GM06990 (cell line): ENCODE measurements around the gene SRXN1.
"Not testable (repeated sequence)": the region's sequence is repeated elsewhere in the genome, so short reads cannot be mapped to it uniquely, and the experiment has no call there.

Source experiments
- DNase-seq: peaks from one replicate; pipeline ENCODE4 v3.0.0-alpha.2; 2011; ENCODE audit not compliant: insufficient read length; ENCODE audit errors: extremely low read depth
- H3K27me3 ChIP-seq: replicated peaks from 2 replicates; pipeline ENCODE4 v1.6.0; 2011; ENCODE audit warnings: low read length; ENCODE audit not compliant: control insufficient read depth, insufficient read depth
- H3K36me3 ChIP-seq: 2 replicates; pipeline ENCODE4 v1.5.1; 2011; ENCODE audit warnings: low read length; ENCODE audit not compliant: control insufficient read depth, insufficient read depth
- H3K4me3 ChIP-seq: replicated peaks from 2 replicates; pipeline ENCODE4 v1.5.1; 2011; ENCODE audit warnings: low read depth, mild to moderate bottlenecking, control low read depth, low read length
- TF ChIP-seq, protein P1 (sequence below): IDR thresholded peaks from 2 replicates; pipeline ENCODE4 v1.5.1; 2011; ENCODE audit warnings: low read length, control low read depth, mild to moderate bottlenecking, inconsistent platforms; ENCODE audit not compliant: insufficient read depth, poor library complexity, severe bottlenecking

SRXN1 gene

DNA sequence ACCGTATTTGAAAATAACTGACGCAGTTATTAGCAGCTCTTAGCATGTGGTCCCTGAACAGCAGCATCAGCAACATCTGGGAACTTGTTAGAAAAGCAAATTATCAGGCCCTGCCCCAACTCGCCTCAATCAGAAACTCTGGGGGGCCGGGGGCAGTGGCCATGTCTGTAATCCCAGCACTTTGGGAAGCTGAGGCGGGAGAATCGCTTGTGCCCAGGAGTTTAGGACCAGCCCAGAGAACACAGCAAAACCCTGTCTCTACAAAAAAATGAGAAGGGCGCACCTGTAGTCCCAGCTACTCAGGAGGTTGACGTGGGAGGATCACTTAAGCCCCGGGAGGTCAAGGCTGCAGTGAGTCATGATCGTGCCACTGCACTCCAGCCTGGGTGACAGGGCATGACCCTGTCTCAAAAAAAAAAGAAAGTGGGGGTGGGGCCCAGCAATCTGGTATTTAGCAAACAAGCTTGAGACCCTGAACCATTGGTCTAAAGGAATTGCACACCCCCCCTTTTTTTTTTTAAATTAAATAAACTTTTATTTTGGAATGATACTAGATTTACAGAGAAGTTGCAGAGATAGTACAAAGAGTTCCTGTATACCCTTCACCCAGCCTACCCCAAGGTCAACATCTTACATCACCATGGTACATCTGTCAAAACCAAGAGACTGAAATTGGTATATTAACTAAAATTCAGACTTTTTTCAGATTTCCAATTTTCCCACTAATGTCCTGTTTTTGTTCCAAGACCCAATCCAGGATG lies 6.7 kb downstream of the SRXN1 start:
- no peak for DNase-seq
- peaks cover 13% of the 10 kb centered on the region for H3K36me3 ChIP-seq
- H3K27me3 ChIP-seq, result no peaks in the 10 kb centered on the region
- no peak overlapping the region for H3K4me3 ChIP-seq
- TF ChIP-seq, protein P1, sequence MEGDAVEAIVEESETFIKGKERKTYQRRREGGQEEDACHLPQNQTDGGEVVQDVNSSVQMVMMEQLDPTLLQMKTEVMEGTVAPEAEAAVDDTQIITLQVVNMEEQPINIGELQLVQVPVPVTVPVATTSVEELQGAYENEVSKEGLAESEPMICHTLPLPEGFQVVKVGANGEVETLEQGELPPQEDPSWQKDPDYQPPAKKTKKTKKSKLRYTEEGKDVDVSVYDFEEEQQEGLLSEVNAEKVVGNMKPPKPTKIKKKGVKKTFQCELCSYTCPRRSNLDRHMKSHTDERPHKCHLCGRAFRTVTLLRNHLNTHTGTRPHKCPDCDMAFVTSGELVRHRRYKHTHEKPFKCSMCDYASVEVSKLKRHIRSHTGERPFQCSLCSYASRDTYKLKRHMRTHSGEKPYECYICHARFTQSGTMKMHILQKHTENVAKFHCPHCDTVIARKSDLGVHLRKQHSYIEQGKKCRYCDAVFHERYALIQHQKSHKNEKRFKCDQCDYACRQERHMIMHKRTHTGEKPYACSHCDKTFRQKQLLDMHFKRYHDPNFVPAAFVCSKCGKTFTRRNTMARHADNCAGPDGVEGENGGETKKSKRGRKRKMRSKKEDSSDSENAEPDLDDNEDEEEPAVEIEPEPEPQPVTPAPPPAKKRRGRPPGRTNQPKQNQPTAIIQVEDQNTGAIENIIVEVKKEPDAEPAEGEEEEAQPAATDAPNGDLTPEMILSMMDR, result no peak

DNA sequence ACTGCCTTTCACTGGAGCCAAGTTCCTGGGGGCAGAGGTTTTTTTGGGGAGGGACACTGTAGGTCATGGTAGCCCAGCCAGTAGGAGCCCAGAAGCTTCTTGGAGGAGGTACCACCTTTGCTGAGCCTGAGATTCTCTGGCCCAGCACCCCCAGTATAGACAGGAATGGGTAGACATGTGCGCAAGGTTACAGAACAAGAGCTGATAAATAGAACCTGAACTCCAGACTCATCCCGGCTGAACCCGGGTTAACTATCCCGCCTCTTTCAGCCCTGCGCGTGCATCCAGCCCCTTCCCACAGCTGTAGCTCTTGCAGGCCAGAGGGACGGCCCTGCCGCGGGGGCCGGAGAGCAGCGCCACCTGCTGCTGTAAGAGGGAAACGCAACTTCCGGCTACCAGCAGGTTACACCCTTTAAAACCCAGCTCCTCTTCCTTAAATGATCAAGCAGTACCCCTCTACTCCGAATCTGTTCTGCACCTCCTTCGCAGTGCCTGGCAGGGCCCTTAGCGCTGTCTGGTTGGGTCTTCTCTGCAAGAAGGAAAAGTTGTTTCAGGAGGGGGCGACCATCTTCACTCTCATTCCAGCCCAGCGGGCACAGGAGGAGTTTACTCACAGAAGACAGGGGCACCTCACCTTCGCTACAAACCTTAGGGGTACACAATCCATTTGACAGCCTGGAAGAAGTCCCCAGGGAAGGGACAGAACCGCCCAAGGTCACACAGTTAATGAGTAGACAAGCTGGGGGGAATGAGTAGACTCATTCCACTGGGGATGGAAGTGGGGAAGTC lies 7.5 kb downstream of the SRXN1 start:
- Histone ChIP-seq H3K27me3 (no peaks in the 10 kb centered on the region), H3K36me3 (peaks cover 13% of the 10 kb centered on the region), H3K4me3 (no peak overlapping the region)
- TF ChIP-seq, protein P1, result peak; percentile 97
- peak; percentile 82 for DNase-seq

DNA sequence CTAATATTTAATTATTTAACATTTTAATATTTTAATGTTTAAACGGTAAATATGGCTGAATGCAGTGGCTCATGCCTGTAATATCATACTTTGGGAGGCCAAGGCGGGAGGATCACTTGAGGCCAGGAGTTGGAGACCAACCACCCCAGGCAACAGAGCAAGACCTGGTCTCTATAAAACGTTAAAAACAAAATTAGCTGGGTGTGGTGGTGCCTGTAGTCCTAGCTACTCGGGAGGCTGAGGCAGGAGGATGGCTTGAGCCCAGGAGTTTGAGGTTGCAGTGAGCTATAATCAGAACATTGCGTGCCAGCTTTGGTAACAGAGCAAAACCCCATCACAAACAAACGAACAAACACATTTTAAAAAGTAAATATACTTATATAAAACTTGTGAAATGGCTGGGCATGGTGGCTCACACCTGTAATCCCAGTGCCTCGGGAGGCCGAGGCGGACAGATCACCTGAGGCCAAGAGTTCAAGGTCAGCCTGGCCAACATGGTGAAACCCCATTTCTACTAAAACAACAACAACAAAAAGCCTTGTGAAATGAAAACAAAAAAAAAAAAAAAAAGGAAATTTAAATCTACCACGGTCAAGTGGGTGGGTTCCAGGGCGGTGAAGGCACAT lies 8.2 kb downstream of the SRXN1 start:
- Histone ChIP-seq H3K27me3 (no peaks in the 10 kb centered on the region), H3K4me3 (no peak overlapping the region), H3K36me3 (peaks cover 13% of the 10 kb centered on the region)
- TF ChIP-seq, protein P1, result no peak
- no peak for DNase-seq

DNA sequence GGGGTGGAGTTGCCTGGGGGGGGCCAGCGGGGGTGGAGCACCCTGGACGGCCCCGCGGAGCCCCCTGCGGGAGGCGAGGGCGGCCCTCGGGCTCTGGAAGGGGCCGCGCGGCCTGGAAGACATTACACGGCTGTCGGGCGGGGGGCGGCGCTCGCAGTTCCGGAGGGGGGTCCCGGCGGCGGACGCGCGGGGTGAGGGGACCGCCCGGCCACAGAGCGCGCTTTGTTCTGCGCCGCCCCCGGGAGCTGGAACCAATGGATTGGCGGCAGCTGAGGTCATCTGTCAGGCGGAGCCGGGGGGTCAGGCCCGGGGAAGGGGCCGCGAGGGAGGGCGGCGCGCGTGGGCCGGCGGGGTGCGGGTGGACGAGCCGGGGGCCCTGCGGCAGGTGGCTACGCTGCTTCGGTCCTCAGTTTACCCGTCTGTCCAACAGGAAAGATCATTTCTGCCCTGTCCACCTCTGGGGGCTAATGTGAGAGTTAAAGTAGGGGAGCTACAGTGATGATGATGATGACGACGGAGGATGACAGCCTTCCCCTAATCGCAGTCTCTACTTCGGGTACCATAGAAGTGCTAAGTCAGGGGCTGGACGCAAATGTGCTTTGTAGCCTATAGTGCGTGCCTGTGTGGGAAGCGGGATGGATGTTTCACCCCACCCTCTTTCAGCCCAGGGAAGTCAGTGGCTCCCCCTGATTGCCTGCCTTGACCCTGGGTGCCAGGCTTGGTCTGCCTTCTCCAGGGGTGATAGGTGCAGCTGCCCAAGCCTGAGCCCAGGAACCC lies 10.4 kb downstream of the SRXN1 start:
- TF ChIP-seq, protein P1, result no peak
- H3K36me3 ChIP-seq, result peaks cover 5% of the 10 kb centered on the region
- H3K27me3 ChIP-seq, result no peaks in the 10 kb centered on the region
- no peak overlapping the region for H3K4me3 ChIP-seq
- no peak for DNase-seq

DNA sequence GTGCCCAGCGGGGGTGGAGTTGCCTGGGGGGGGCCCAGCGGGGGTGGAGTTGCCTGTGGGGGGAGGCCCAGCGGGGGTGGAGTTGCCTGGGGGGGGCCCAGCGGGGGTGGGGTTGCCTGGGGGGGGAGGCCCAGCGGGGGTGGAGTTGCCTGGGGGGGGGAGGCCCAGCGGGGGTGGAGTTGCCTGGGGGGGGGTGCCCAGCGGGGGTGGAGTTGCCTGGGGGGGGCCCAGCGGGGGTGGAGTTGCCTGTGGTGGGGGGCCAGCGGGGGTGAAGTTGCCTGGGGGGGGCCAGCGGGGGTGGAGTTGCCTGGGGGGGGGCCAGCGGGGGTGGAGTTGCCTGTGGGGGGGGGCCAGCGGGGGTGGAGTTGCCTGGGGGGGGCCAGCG lies 11.0 kb downstream of the SRXN1 start:
- H3K27me3 ChIP-seq, H3K4me3 ChIP-seq, DNase-seq, H3K36me3 ChIP-seq: not testable (repeated sequence)
